ENCODE results near the gene TNNT2.

GRCh38 chr1:201335174-201335870 lies 42.2 kb downstream of the TNNT2 start:
- TF ChIP-seq CEBPB (IDR thresholded peaks at IDR 0.05; ENCODE audit: low read depth, low read length): no peak
- no peak for TF ChIP-seq RXRA (IDR thresholded peaks at IDR 0.05; ENCODE audit: insufficient read depth, low read depth, low read length)
- TF ChIP-seq CREB1 (IDR thresholded peaks at IDR 0.05): no peak
- TF ChIP-seq EZH2 (IDR thresholded peaks at IDR 0.05; ENCODE audit: low read depth, low read length, severe bottlenecking): no peak
- TF ChIP-seq, protein P1, sequence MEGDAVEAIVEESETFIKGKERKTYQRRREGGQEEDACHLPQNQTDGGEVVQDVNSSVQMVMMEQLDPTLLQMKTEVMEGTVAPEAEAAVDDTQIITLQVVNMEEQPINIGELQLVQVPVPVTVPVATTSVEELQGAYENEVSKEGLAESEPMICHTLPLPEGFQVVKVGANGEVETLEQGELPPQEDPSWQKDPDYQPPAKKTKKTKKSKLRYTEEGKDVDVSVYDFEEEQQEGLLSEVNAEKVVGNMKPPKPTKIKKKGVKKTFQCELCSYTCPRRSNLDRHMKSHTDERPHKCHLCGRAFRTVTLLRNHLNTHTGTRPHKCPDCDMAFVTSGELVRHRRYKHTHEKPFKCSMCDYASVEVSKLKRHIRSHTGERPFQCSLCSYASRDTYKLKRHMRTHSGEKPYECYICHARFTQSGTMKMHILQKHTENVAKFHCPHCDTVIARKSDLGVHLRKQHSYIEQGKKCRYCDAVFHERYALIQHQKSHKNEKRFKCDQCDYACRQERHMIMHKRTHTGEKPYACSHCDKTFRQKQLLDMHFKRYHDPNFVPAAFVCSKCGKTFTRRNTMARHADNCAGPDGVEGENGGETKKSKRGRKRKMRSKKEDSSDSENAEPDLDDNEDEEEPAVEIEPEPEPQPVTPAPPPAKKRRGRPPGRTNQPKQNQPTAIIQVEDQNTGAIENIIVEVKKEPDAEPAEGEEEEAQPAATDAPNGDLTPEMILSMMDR (IDR thresholded peaks at IDR 0.05; ENCODE audit: control extremely low read depth in 1 of 3, insufficient read depth in 1 of 3, low read depth in 1 of 3, low read length in 3 of 3): no peak
- TF ChIP-seq POLR2AphosphoS5 (IDR thresholded peaks at IDR 0.05; ENCODE audit: low read depth, low read length): no peak

Data from H1 (cell line).